NCI-H1417 (cell line): ENCODE measurements around the gene RASGRF2.
"Not testable (repeated sequence)": the region's sequence is repeated elsewhere in the genome, so short reads cannot be mapped to it uniquely, and the experiment has no call there.

Experiments used
- DNase-seq, 3 experiments: peaks; one replicate each; lab custom pipeline; 2025; lab: John Stamatoyannopoulos, UW

Gene RASGRF2

DNA sequence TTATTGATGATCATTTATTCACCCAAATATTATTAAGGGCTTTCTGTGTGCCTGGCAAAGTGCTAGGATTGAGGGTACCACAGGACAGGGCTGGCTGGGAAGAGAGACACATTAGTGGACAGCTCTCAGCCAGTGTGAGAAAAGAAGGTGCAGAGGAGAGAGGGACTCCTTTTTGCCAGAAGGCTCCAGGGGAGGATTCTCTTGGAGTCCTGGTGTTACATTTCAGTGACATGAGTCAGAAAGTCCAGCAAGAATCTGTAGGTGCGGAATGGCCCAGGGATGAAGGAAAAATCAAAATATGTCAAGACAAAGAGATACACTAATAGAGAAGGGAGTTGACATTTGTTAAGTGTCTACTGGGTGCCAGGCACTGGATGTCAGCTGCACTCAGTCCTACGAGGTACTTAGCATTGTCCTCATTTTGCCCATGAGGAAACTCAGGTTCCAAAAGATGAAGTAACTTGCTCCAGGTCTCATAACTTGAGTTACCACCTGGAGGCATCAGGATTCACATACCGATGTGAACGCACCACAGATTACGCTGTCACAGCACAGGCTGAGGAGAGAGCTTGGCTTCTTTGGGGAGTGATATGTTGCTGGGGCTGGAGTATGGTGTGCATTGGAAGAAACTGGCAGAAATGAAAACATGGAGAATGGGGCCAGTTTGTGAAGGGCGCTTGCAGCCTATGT lies 60.5 kb downstream of the RASGRF2 start:
- DNase-seq = no peak

GRCh38 chr5:81021486-81021885 lies 61.3 kb downstream of the RASGRF2 start:
- DNase-seq = no peak

- DNase-seq = no peak
These were observed 62.0 kb downstream of the RASGRF2 start for GRCh38 chr5:81021951-81022687.

- DNase-seq = no peak
These were observed 62.5 kb downstream of the RASGRF2 start for GRCh38 chr5:81022688-81023084.

DNA sequence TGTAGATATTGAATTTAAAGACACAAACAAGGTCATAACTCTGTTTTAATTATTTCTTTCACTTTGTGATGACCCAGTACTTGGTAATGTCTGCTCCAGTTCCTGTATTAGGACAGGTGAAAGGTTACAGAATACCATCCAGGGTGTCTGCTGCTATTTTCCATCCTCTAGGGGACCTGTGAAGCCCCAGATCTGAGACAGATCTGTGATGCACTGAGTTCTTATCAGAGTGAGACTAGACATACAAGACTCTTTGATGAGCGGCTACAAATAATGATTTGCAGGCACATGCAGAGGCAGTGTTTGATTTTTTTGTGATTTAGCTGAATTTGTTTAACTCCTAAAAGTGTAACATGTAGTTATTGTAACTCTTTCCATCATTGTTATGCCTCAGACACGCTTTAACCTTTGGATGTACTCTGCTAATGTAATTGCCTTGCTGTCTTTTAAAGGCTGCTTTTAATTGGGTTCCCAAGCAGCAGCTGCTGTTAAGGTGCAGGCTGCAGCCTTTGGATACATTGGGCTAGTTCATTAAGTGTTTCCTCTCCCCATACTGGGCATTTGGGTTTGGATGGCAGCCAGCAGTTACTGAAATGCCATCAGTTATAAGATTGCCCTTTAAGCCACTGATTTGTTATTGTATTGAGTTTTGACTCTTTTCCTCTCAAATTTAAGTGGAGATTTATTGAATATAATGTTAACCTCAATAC lies 63.3 kb downstream of the RASGRF2 start:
- DNase-seq = peak in 1 of 3 experiments; percentile 6

- DNase-seq = no peak
These were observed 67.4 kb downstream of the RASGRF2 start for GRCh38 chr5:81027481-81028058.

GRCh38 chr5:81028888-81029287 lies 68.7 kb downstream of the RASGRF2 start:
- not testable (repeated sequence) for DNase-seq

GRCh38 chr5:81029736-81030135 lies 69.6 kb downstream of the RASGRF2 start:
- not testable (repeated sequence) for DNase-seq

GRCh38 chr5:81030236-81031034 lies 70.3 kb downstream of the RASGRF2 start:
- not testable (repeated sequence) for DNase-seq

DNA sequence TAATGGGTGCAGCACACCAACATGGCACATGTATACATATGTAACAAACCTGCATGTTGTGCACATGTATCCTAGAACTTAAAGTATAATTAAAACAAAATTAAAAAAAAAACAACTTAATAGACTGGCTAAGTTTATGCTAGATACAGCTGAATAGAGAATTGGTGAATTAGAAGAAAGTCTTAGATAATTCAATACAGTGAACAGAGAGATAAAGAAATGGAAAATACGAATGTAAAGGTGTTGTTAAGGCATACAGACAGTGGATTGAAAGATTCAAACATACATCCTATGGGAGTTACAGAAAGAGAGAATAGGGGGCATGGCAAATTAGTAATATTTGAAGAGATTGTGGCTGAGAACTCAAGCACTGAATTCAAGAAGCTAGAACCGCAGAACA lies 75.4 kb downstream of the RASGRF2 start:
- no peak for DNase-seq

DNA sequence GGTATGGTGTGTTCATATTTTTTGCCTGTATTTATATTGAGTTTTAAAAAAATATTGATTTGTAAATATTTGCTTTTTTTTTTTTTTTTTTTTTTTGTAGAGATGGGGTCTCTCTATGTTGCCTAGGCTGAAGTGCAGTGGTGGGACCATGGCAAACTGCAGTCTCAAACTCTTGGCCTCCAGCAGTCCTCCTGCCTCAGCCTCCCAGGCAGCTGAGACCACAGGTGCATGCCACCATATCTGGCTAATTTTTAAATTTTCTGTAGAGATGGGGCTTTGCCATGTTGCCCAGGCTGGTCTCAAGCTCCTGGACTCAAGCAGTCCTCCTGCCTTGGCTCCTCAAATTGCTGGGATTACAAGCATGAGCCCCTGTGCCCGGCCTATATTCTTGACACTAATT lies 78.3 kb downstream of the RASGRF2 start:
- DNase-seq = no peak

DNA sequence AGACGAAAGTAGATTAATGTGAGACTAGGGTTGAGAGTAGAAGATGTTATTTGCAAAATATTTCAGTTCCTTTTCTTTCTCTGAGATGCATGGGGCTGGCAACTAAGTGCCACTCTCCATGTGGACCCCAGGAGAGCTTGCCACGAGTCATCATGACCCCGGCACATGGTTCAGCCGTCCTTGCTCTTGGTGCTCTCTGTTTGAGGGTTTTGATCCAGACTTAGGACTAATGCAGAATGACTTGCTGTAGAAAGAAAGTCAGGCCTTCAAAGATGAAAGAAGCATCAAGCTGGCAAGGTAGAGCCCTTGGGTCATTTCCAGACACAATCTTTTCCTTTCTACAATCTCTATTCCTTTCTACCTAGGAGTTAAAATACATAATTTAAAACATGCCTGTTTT lies 84.7 kb downstream of the RASGRF2 start:
- no peak for DNase-seq

DNA sequence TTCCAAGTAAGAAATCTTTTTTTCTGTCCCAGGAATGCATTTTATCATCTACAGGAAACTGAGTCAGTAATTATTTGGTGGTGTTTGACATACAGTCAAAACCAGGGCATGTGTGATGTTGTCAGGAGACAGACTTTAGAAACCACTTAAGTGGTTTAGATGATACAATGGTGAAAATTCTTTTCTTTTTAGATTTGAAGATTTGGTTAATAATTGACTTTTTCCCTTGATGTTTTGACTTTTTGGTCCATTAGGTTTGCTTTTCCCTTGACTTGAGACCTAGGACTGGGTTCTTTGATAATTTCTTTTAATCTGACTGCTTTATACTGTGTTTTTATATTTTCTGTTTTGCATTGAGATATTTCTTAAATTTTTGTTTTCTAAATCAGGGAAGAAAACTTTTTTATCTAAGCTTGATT lies 85.2 kb downstream of the RASGRF2 start:
- no peak for DNase-seq

GRCh38 chr5:81046041-81046440 lies 85.9 kb downstream of the RASGRF2 start:
- DNase-seq = no peak

DNA sequence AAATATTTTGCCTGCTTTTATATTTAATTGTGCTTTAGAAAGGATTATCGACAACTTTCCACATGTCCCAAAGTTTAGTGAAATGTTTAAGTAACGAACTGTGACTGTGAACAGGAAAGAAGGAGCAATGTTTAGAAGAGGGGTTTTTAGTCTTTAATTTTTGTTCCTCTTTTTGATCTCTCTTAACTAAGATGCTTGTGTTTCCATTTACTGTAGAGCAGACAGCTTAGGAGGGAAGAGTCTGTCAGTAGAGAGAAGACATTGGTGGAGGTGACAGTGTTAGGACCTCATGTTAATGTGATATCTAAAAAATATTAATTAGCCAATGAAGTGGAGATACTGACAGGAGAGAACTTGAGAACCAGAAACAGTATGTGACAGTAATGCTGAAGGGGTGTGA lies 92.2 kb downstream of the RASGRF2 start:
- no peak for DNase-seq

DNA sequence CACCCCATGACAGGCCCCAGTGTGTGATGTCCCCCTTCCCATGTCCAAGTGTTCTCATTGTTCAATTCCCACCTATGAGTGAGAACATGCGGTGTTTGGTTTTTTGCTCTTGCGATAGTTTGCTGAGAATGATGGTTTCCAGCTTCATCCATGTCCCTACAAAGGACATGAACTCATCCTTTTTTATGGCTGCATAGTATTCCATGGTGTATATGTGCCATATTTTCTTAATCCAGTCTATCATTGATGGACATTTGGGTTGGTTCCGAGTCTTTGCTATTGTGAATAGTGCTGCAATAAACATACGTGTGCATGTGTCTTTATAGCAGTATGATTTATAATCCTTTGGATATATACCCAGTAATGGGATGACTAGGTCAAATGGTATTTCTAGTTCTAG lies 93.1 kb downstream of the RASGRF2 start:
- DNase-seq = not testable (repeated sequence)

- DNase-seq = no peak
These were observed 98.0 kb downstream of the RASGRF2 start for GRCh38 chr5:81058121-81058520.

- DNase-seq = peak in 1 of 3 experiments; percentile 3
These were observed 105.3 kb downstream of the RASGRF2 start for GRCh38 chr5:81065492-81065891.

- no peak for DNase-seq
These were observed 105.9 kb downstream of the RASGRF2 start for GRCh38 chr5:81066102-81066501.

DNA sequence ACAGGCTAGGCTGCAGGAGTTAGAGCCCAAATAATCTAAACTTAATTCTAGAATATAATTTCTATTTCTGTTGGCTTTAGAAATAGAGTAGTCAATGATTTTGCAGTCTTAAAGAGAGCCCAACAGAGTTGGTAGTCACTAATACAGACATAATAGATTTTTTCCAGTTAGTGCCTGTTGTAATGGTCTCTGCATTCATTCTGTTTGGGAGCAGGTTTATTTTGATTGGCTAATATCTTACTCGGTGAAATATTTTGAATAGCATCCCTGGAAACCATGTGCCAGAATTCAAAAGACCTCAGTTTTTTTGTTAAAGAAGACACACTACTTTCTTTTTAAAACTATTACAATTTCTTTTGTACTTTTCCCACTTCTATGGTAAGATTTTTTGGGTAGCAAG lies 107.2 kb downstream of the RASGRF2 start:
- no peak for DNase-seq

DNA sequence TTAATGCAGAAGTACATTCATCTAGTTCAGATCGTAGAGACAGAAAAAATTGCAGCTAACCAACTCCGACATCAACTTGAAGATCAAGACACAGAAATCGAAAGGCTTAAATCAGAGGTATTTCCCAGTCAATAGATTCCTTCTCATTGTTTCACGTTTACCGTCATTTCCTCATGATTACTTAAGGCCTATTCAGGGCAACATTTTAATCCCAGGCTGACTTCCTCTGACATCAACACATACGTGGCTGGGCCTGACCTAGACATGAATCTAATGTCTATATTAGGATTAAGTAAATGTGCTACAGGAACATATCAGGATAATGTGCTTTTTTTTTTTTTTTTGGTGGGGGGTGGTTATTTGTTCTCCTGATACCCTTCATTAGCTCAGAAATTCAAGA lies 107.9 kb downstream of the RASGRF2 start:
- no peak for DNase-seq

DNA sequence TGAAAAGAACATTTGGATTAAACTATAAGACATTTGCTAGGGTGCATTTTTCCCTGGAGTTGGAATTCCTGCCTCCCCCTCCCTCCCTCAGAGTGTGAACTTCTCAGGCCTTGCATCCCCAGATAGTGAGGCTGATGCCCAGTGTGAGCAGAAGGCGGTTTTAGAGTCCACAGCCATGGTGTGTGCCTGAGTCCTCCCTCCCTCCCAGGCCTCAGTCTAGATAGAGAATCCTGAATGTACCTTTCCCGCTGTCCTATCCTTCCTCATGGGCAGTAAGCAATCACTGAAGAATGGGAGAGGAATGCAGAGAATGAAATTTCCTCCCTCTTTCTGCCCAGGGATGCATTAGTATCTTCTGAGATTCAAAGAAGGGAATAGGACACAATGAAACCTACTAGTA lies 108.5 kb downstream of the RASGRF2 start:
- no peak for DNase-seq
